ENCODE results near the gene FAM177A1.
"Not testable (repeated sequence)": the region's sequence is repeated elsewhere in the genome, so short reads cannot be mapped to it uniquely, and the experiment has no call there.

FAM177A1 gene

GRCh38 chr14:35038312-35038711 is 7.8 kb upstream of the FAM177A1 start:
- not testable (repeated sequence) for H3K9me3 ChIP-seq (ENCODE audit: control insufficient read depth in 1 of 2, low read length in 2 of 2); H3K4me1 ChIP-seq (ENCODE audit: control insufficient read depth in 1 of 2, insufficient read depth in 2 of 2, low read length in 2 of 2); H3K27ac ChIP-seq (ENCODE audit: low read length); H3K27me3 ChIP-seq (ENCODE audit: low read depth, low read length); H3K4me3 ChIP-seq (ENCODE audit: low read depth in 1 of 2, low read length in 2 of 2)
- H3K36me3 ChIP-seq (ENCODE audit: control insufficient read depth in 1 of 2, insufficient read depth in 2 of 2, low read length in 2 of 2): peaks cover 0 to 13% of the 10 kb centered on the region in 2 donors

- no peaks in the 10 kb centered on the region for H3K27me3 ChIP-seq (ENCODE audit: low read depth, low read length)
- no peak overlapping the region for H3K27ac ChIP-seq (ENCODE audit: low read length)
- H3K36me3 ChIP-seq (ENCODE audit: control insufficient read depth in 1 of 2, insufficient read depth in 2 of 2, low read length in 2 of 2): peaks cover 0 to 5% of the 10 kb centered on the region in 2 donors
- H3K4me1 ChIP-seq (ENCODE audit: control insufficient read depth in 1 of 2, insufficient read depth in 2 of 2, low read length in 2 of 2): peaks cover 6% of the 10 kb centered on the region in 2 donors
- no peak overlapping the region for H3K4me3 ChIP-seq (ENCODE audit: low read depth in 1 of 2, low read length in 2 of 2)
- H3K9me3 ChIP-seq (ENCODE audit: control insufficient read depth in 1 of 2, low read length in 2 of 2): no peaks in the 10 kb centered on the region
Observed at GRCh38 chr14:35042632-35043031, 3.4 kb upstream of the FAM177A1 start.

- peaks cover 0 to 5% of the 10 kb centered on the region in 2 donors for H3K36me3 ChIP-seq (ENCODE audit: control insufficient read depth in 1 of 2, insufficient read depth in 2 of 2, low read length in 2 of 2)
- H3K27ac ChIP-seq (ENCODE audit: low read length): no peak overlapping the region
- H3K9me3 ChIP-seq (ENCODE audit: control insufficient read depth in 1 of 2, low read length in 2 of 2): no peaks in the 10 kb centered on the region
- H3K27me3 ChIP-seq (ENCODE audit: low read depth, low read length): no peaks in the 10 kb centered on the region
- peaks cover 6% of the 10 kb centered on the region in 2 donors for H3K4me1 ChIP-seq (ENCODE audit: control insufficient read depth in 1 of 2, insufficient read depth in 2 of 2, low read length in 2 of 2)
- no peak overlapping the region for H3K4me3 ChIP-seq (ENCODE audit: low read depth in 1 of 2, low read length in 2 of 2)
Observed at GRCh38 chr14:35043046-35043445, 3.0 kb upstream of the FAM177A1 start.

- H3K9me3 ChIP-seq (ENCODE audit: control insufficient read depth in 1 of 2, low read length in 2 of 2): no peaks in the 10 kb centered on the region
- peak overlapping the region; percentile 100 for H3K27ac ChIP-seq (ENCODE audit: low read length)
- H3K36me3 ChIP-seq (ENCODE audit: control insufficient read depth in 1 of 2, insufficient read depth in 2 of 2, low read length in 2 of 2): peaks cover 0 to 5% of the 10 kb centered on the region in 2 donors
- H3K27me3 ChIP-seq (ENCODE audit: low read depth, low read length): no peaks in the 10 kb centered on the region
- peak overlapping the region; percentile 89 to 94 for H3K4me3 ChIP-seq (ENCODE audit: low read depth in 1 of 2, low read length in 2 of 2)
- H3K4me1 ChIP-seq (ENCODE audit: control insufficient read depth in 1 of 2, insufficient read depth in 2 of 2, low read length in 2 of 2): peaks cover 6% of the 10 kb centered on the region in 2 donors
Observed at GRCh38 chr14:35044939-35045797, 904 bp upstream of the FAM177A1 start.

- H3K9me3 ChIP-seq (ENCODE audit: control insufficient read depth in 1 of 2, low read length in 2 of 2): no peaks in the 10 kb centered on the region
- H3K4me3 ChIP-seq (ENCODE audit: low read depth in 1 of 2, low read length in 2 of 2): peak overlapping the region; percentile 89 to 94
Observed at GRCh38 chr14:35045798-35046047, 349 bp upstream of the FAM177A1 start.

GRCh38 chr14:35046751-35047536 is 872 bp downstream of the FAM177A1 start:
- H3K4me3 ChIP-seq (ENCODE audit: low read depth in 1 of 2, low read length in 2 of 2): peak overlapping the region; percentile 86 to 89
- H3K27ac ChIP-seq (ENCODE audit: low read length): peak overlapping the region; percentile 92
- H3K27me3 ChIP-seq (ENCODE audit: low read depth, low read length): no peaks in the 10 kb centered on the region
- peaks cover 6% of the 10 kb centered on the region in 2 donors for H3K4me1 ChIP-seq (ENCODE audit: control insufficient read depth in 1 of 2, insufficient read depth in 2 of 2, low read length in 2 of 2)
- peaks cover 0 to 9% of the 10 kb centered on the region in 2 donors for H3K36me3 ChIP-seq (ENCODE audit: control insufficient read depth in 1 of 2, insufficient read depth in 2 of 2, low read length in 2 of 2)
- no peaks in the 10 kb centered on the region for H3K9me3 ChIP-seq (ENCODE audit: control insufficient read depth in 1 of 2, low read length in 2 of 2)

More at GRCh38 chr14:35045798-35046047, 349 bp upstream of the FAM177A1 start:
- no peaks in the 10 kb centered on the region for H3K27me3 ChIP-seq (ENCODE audit: low read depth, low read length)
- H3K36me3 ChIP-seq (ENCODE audit: control insufficient read depth in 1 of 2, insufficient read depth in 2 of 2, low read length in 2 of 2): peaks cover 0 to 5% of the 10 kb centered on the region in 2 donors
- peaks cover 6% of the 10 kb centered on the region in 2 donors for H3K4me1 ChIP-seq (ENCODE audit: control insufficient read depth in 1 of 2, insufficient read depth in 2 of 2, low read length in 2 of 2)
- H3K27ac ChIP-seq (ENCODE audit: low read length): peak overlapping the region; percentile 100

- H3K4me1 ChIP-seq (ENCODE audit: control insufficient read depth in 1 of 2, insufficient read depth in 2 of 2, low read length in 2 of 2): peaks cover 6% of the 10 kb centered on the region in 2 donors
- H3K4me3 ChIP-seq (ENCODE audit: low read depth in 1 of 2, low read length in 2 of 2): peak overlapping the region in 1 of 2 donors; percentile 42
- no peaks in the 10 kb centered on the region for H3K27me3 ChIP-seq (ENCODE audit: low read depth, low read length)
- H3K9me3 ChIP-seq (ENCODE audit: control insufficient read depth in 1 of 2, low read length in 2 of 2): no peaks in the 10 kb centered on the region
- peaks cover 0 to 9% of the 10 kb centered on the region in 2 donors for H3K36me3 ChIP-seq (ENCODE audit: control insufficient read depth in 1 of 2, insufficient read depth in 2 of 2, low read length in 2 of 2)
- peak overlapping the region; percentile 39 for H3K27ac ChIP-seq (ENCODE audit: low read length)
Observed at GRCh38 chr14:35047976-35048513, 2.0 kb downstream of the FAM177A1 start.

- H3K4me1 ChIP-seq (ENCODE audit: control insufficient read depth in 1 of 2, insufficient read depth in 2 of 2, low read length in 2 of 2): peaks cover 0 to 6% of the 10 kb centered on the region in 2 donors
- H3K9me3 ChIP-seq (ENCODE audit: control insufficient read depth in 1 of 2, low read length in 2 of 2): no peaks in the 10 kb centered on the region
- H3K27me3 ChIP-seq (ENCODE audit: low read depth, low read length): no peaks in the 10 kb centered on the region
- peaks cover 0 to 14% of the 10 kb centered on the region in 2 donors for H3K36me3 ChIP-seq (ENCODE audit: control insufficient read depth in 1 of 2, insufficient read depth in 2 of 2, low read length in 2 of 2)
- no peak overlapping the region for H3K27ac ChIP-seq (ENCODE audit: low read length)
- H3K4me3 ChIP-seq (ENCODE audit: low read depth in 1 of 2, low read length in 2 of 2): no peak overlapping the region
Observed at GRCh38 chr14:35050652-35051051, 4.6 kb downstream of the FAM177A1 start.

GRCh38 chr14:35051796-35052195 is 5.7 kb downstream of the FAM177A1 start:
- H3K27ac ChIP-seq (ENCODE audit: low read length): no peak overlapping the region
- peaks cover 0 to 9% of the 10 kb centered on the region in 2 donors for H3K36me3 ChIP-seq (ENCODE audit: control insufficient read depth in 1 of 2, insufficient read depth in 2 of 2, low read length in 2 of 2)
- H3K27me3 ChIP-seq (ENCODE audit: low read depth, low read length): no peaks in the 10 kb centered on the region
- H3K4me1 ChIP-seq (ENCODE audit: control insufficient read depth in 1 of 2, insufficient read depth in 2 of 2, low read length in 2 of 2): peaks cover 0 to 6% of the 10 kb centered on the region in 2 donors
- H3K4me3 ChIP-seq (ENCODE audit: low read depth in 1 of 2, low read length in 2 of 2): no peak overlapping the region
- H3K9me3 ChIP-seq (ENCODE audit: control insufficient read depth in 1 of 2, low read length in 2 of 2): no peaks in the 10 kb centered on the region

- Histone ChIP-seq H3K9me3 (ENCODE audit: control insufficient read depth in 1 of 2, low read length in 2 of 2) (no peaks in the 10 kb centered on the region), H3K4me3 (ENCODE audit: low read depth in 1 of 2, low read length in 2 of 2) (no peak overlapping the region), H3K36me3 (ENCODE audit: control insufficient read depth in 1 of 2, insufficient read depth in 2 of 2, low read length in 2 of 2) (peaks cover 0 to 14% of the 10 kb centered on the region in 2 donors), H3K27ac (ENCODE audit: low read length) (no peak overlapping the region), H3K4me1 (ENCODE audit: control insufficient read depth in 1 of 2, insufficient read depth in 2 of 2, low read length in 2 of 2) (no peaks in the 10 kb centered on the region), H3K27me3 (ENCODE audit: low read depth, low read length) (no peaks in the 10 kb centered on the region)
Observed at GRCh38 chr14:35052637-35053036, 6.6 kb downstream of the FAM177A1 start.

GRCh38 chr14:35061113-35061791 is 15.2 kb downstream of the FAM177A1 start:
- not testable (repeated sequence) for H3K27me3 ChIP-seq (ENCODE audit: low read depth, low read length); H3K4me1 ChIP-seq (ENCODE audit: control insufficient read depth in 1 of 2, insufficient read depth in 2 of 2, low read length in 2 of 2); H3K27ac ChIP-seq (ENCODE audit: low read length); H3K9me3 ChIP-seq (ENCODE audit: control insufficient read depth in 1 of 2, low read length in 2 of 2); H3K4me3 ChIP-seq (ENCODE audit: low read depth in 1 of 2, low read length in 2 of 2)
- H3K36me3 ChIP-seq (ENCODE audit: control insufficient read depth in 1 of 2, insufficient read depth in 2 of 2, low read length in 2 of 2): peaks cover 0 to 37% of the 10 kb centered on the region in 2 donors

Measured in muscle layer of duodenum (tissue), 2 donors.